ENCODE data around the gene PARD3. TPM values are rescaled to one million over a fixed set of nuclear protein-coding genes. Genes with fewer than 3 reads are reported as not detected.

The PARD3 gene
- total RNA-seq, 2 donors from 2014 or later, result 36.1 to 48.5 TPM

DNA sequence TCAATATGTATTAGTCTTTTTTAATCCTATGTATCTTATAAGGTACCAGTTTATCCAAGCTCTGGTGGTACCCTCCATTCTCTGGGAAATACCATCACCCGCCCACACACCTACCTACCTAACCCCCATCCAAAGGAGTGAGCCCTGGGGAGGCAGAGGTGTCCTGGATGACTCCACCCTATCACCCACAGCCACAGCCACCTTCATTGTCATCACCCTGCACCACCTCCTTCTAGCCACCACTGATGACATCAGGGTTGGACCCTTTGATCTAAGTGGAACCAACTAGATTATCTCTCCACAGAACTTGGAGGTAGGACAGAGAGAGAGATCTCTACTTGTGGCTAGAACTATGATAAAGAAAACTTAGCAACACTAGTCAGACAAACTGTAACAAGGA, 259.4 kb downstream of the PARD3 start:
- WGBS, 2 donors, result 75 to 89% methylated on average over 1 of the region's 1 CpG
- H3K4me1 ChIP-seq, result no peaks in the 10 kb centered on the region
- H3K36me3 ChIP-seq (replicated peaks in 1 of 2; ENCODE audit: insufficient read depth in 1 of 2, low read depth in 2 of 2), result no peaks in the 10 kb centered on the region
- ATAC-seq (no peak), DNase-seq (no peak)
- no peaks in the 10 kb centered on the region for H3K9me3 ChIP-seq
- H3K27me3 ChIP-seq, result no peaks in the 10 kb centered on the region
- no peak overlapping the region for H3K4me3 ChIP-seq
- H3K27ac ChIP-seq, result no peak overlapping the region
- no peak for TF ChIP-seq POLR2A (IDR thresholded peaks at IDR 0.05)
- TF ChIP-seq, protein P1, sequence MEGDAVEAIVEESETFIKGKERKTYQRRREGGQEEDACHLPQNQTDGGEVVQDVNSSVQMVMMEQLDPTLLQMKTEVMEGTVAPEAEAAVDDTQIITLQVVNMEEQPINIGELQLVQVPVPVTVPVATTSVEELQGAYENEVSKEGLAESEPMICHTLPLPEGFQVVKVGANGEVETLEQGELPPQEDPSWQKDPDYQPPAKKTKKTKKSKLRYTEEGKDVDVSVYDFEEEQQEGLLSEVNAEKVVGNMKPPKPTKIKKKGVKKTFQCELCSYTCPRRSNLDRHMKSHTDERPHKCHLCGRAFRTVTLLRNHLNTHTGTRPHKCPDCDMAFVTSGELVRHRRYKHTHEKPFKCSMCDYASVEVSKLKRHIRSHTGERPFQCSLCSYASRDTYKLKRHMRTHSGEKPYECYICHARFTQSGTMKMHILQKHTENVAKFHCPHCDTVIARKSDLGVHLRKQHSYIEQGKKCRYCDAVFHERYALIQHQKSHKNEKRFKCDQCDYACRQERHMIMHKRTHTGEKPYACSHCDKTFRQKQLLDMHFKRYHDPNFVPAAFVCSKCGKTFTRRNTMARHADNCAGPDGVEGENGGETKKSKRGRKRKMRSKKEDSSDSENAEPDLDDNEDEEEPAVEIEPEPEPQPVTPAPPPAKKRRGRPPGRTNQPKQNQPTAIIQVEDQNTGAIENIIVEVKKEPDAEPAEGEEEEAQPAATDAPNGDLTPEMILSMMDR (IDR thresholded peaks at IDR 0.05), result no peak
- intact Hi-C loops (cut with DNase I), result no loop called here

DNA sequence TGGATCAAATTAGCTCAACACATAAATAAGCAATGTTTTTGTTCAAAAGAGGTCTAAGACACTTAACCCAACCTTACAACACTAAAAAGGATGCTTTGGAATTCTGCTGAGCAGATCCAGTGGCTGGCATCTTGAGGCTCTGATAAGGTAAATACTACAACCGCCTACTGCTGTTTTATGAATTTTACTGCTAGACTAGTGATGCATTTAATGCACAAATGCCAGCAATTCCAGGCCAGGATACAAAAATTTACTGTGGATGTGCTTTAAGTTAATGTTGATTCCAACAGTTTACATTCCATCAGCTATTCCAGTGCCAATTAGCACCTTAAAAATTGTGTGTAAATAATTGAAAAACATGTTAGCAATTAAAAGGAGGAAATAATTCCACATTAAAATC, 261.3 kb downstream of the PARD3 start:
- no peak overlapping the region for H3K27ac ChIP-seq
- WGBS, 2 donors, result 38 to 85% methylated on average over 1 of the region's 1 CpG
- no peak for DNase-seq

DNA sequence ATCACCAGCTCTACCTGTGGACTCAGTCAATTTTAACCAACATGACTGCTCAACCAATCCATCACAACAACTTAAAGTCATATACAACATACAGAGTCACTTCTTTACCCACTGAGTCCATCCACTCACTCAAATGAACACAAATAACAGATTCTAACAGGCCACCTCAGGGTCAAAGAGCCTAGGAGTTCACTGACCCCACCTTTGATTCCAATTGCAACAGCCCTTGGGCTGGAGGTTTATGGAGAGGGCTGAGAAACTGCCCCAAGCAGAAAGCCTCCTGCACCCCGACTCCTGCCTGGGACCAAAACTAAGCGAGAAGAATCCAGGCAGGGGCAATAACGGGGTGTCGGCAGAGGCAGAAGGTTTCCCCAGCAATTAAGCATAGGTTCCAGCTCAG, 263.8 kb downstream of the PARD3 start:
- H3K36me3 ChIP-seq (replicated peaks in 1 of 2; ENCODE audit: insufficient read depth in 1 of 2, low read depth in 2 of 2), result no peaks in the 10 kb centered on the region
- DNase-seq, result no peak
- H3K27ac ChIP-seq, result no peak overlapping the region
- 96 to 100% methylated on average over 4 of the region's 4 CpGs for WGBS, 2 donors
- H3K4me1 ChIP-seq, result peaks cover 9% of the 10 kb centered on the region
- no peak overlapping the region for H3K4me3 ChIP-seq
- intact Hi-C loops (cut with DNase I), result no loop called here
- TF ChIP-seq, protein P1 (IDR thresholded peaks at IDR 0.05), result no peak
- TF ChIP-seq POLR2A (IDR thresholded peaks at IDR 0.05), result no peak
- H3K9me3 ChIP-seq, result no peaks in the 10 kb centered on the region
- ATAC-seq, result no peak
- no peaks in the 10 kb centered on the region for H3K27me3 ChIP-seq

More for the DNA sequence above, 261.3 kb downstream of the PARD3 start:
- no peaks in the 10 kb centered on the region for H3K36me3 ChIP-seq (replicated peaks in 1 of 2; ENCODE audit: insufficient read depth in 1 of 2, low read depth in 2 of 2)
- no peaks in the 10 kb centered on the region for H3K27me3 ChIP-seq
- no peak overlapping the region for H3K4me3 ChIP-seq
- ATAC-seq, result no peak
- intact Hi-C loops (cut with DNase I), result no loop called here
- no peaks in the 10 kb centered on the region for H3K9me3 ChIP-seq
- TF ChIP-seq POLR2A (IDR thresholded peaks at IDR 0.05), result no peak
- TF ChIP-seq, protein P1 (IDR thresholded peaks at IDR 0.05), result no peak
- H3K4me1 ChIP-seq, result peaks cover 5% of the 10 kb centered on the region

DNA sequence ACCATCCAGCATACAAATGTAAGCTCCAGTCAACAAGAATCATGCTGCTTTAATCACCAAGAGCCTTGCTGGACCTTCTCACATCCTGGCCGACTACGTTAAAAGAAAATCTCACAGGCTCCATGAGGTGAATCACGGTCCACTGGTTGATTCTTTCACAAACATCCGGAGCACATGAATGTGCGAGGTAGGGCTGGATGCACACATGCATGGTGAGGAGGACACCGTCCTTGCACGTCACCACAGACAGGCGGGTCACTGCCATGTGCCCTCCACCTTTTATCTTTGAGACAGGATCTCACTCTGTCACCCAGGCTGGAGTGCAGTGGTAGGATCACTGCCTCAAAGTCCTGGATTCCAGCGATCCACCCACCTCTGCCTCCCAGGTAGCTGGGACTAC, 265.1 kb downstream of the PARD3 start:
- TF ChIP-seq, protein P1 (IDR thresholded peaks at IDR 0.05), result no peak
- TF ChIP-seq POLR2A (IDR thresholded peaks at IDR 0.05), result no peak

DNA sequence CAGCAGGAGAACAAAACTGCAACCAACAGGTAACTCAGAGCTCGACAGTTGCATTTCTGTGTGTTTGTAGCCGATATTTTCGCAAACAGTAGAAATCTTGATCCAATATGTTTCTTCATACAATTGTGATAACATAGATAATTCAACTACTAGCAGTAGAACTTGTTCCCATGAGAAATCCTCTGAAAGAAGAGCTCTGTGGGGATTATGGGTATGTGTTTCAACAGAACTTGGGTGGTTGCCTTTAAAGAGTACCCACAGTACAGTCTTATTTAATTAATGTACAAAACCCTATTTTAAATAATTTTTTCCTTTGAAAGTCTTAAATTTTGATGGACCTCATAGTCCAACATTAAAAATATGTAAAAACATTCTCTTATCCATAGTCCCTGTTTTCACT, 266.1 kb downstream of the PARD3 start:
- Histone ChIP-seq H3K4me3 (no peak overlapping the region), H3K27ac (no peak overlapping the region), H3K4me1 (peaks cover 15% of the 10 kb centered on the region), H3K27me3 (no peaks in the 10 kb centered on the region), H3K9me3 (no peaks in the 10 kb centered on the region), H3K36me3 (replicated peaks in 1 of 2; ENCODE audit: insufficient read depth in 1 of 2, low read depth in 2 of 2) (no peaks in the 10 kb centered on the region)
- ATAC-seq (no peak), DNase-seq (no peak)
- intact Hi-C loops (cut with DNase I), result no loop called here
- TF ChIP-seq POLR2A (IDR thresholded peaks at IDR 0.05), result no peak
- TF ChIP-seq, protein P1 (IDR thresholded peaks at IDR 0.05), result no peak
- 38 to 60% methylated on average over 3 of the region's 3 CpGs for WGBS, 2 donors

More for the DNA sequence above, 265.1 kb downstream of the PARD3 start:
- Histone ChIP-seq H3K36me3 (replicated peaks in 1 of 2; ENCODE audit: insufficient read depth in 1 of 2, low read depth in 2 of 2) (no peaks in the 10 kb centered on the region), H3K9me3 (no peaks in the 10 kb centered on the region), H3K27ac (no peak overlapping the region), H3K4me3 (no peak overlapping the region), H3K4me1 (peaks cover 9% of the 10 kb centered on the region), H3K27me3 (no peaks in the 10 kb centered on the region)
- DNase-seq (no peak), ATAC-seq (no peak)
- WGBS, 2 donors, result 97 to 99% methylated on average over 9 of the region's 9 CpGs
- intact Hi-C loops (cut with DNase I), result no loop called here
